Measurements from ENCODE around the gene XKR8.
A peak's percentile ranks its signal among the peaks of the same experiment; 100 is the strongest.
"Not testable (repeated sequence)": the region's sequence is repeated elsewhere in the genome, so short reads cannot be mapped to it uniquely, and the experiment has no call there.

XKR8 gene

DNA sequence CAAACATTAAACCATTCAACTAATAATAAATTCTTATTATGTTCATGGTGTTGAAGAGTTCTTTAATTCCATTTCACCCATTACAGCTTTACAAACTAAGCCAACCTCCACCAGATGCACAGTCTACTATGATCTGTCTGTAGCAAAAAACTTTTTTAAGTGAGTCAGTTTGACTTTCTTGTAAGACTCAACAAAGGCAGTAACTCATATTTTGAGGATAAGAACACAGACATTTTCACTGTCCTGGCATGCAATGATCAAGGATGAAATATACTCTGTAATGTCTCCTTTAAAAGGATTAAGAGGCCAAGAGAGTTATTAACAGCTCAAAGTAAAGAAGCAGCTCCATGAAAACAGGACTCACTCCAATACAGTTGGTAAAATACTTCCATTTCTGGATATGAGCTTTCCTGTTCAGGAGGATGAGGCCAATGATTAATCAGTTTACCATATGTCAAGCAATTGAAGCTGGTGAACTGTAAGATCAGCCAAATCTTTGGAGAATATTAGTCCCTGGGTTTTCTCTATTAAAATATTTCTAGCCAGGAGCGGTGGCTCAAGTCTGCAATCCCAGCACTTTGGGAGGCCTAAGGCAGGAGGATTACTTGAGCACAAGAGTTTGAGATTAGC lies 20.6 kb downstream of the XKR8 start:
- intact Hi-C loops (cut with DNase I): no loop called here
- no peak for DNase-seq

GRCh38 chr1:27981145-27981544 lies 21.4 kb downstream of the XKR8 start:
- intact Hi-C loops (cut with DNase I): no loop called here

GRCh38 chr1:27990920-27991537 lies 31.3 kb downstream of the XKR8 start:
- no peak for DNase-seq
- intact Hi-C loops (cut with DNase I): no loop called here

More at GRCh38 chr1:27981145-27981544, 21.4 kb downstream of the XKR8 start:
- peak in 1 of 10 donors; percentile 28 for DNase-seq

- intact Hi-C loops (cut with DNase I): no loop called here
- no peak for DNase-seq
Measured at GRCh38 chr1:27992276-27992675, 32.5 kb downstream of the XKR8 start.

GRCh38 chr1:27993241-27993640 lies 33.5 kb downstream of the XKR8 start:
- DNase-seq: peak in 1 of 10 donors; percentile 18
- intact Hi-C loops (cut with DNase I): no loop called here

GRCh38 chr1:27994060-27994459 lies 34.3 kb downstream of the XKR8 start:
- intact Hi-C loops (cut with DNase I): no loop called here
- no peak for DNase-seq

- intact Hi-C loops (cut with DNase I); DNase-seq: not testable (repeated sequence)
Measured at GRCh38 chr1:27994526-27994925, 34.8 kb downstream of the XKR8 start.

DNA sequence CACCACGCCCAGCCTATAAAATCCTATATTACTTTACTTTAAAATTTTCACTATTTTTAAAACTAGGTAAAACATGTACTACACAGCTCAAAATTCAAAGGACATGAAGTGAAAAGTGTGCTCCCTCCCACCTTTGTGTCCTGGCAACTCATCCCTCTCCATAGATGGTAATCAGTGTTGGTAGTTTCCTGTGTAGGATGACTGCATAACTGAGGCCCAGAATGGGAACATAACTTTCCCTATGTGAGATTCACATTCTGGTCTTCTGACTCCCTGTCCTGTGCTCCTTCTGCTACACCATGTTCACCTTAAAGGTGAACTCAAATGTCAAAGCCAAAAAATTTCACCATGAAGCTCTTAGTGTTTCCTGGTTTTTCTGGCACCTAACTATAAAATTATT lies 39.3 kb downstream of the XKR8 start:
- DNase-seq: no peak
- intact Hi-C loops (cut with DNase I): no loop called here

DNA sequence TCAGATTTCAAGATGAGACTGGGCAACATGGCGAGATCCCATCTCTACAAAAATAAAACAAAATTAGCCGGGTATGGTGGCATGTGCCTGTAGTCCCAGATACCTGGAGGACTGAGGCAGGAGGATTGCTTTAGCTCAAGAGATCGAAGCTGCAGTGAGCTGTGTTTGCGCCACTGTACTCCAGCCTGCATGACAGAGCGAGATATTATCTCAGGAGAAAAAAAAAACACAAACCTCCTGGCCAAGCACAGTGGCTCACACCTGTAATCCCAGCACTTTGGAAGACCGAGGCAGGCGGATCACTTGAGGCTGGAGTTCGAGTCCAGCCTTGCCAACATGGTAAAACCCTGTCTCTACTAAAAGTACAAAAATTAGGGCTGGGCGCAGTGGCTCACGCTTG lies 42.8 kb downstream of the XKR8 start:
- DNase-seq: no peak
- intact Hi-C loops (cut with DNase I): no loop called here

- DNase-seq; intact Hi-C loops (cut with DNase I): not testable (repeated sequence)
Measured at GRCh38 chr1:28003117-28003516, 43.3 kb downstream of the XKR8 start.

GRCh38 chr1:28010969-28011368 lies 51.2 kb downstream of the XKR8 start:
- no peak for DNase-seq
- intact Hi-C loops (cut with DNase I): no loop called here

Data from posterior cingulate gyrus (tissue), 11 donors.